ENCODE results near the gene INSYN1. TPM values are rescaled to one million over a fixed set of nuclear protein-coding genes. Genes with fewer than 3 reads are reported as not detected.
A peak's percentile ranks its signal among the peaks of the same experiment; 100 is the strongest.
"Not testable (repeated sequence)": the region's sequence is repeated elsewhere in the genome, so short reads cannot be mapped to it uniquely, and the experiment has no call there.

The INSYN1 gene
- total RNA-seq, 2 experiments from 2014 or later, result not detected

DNA sequence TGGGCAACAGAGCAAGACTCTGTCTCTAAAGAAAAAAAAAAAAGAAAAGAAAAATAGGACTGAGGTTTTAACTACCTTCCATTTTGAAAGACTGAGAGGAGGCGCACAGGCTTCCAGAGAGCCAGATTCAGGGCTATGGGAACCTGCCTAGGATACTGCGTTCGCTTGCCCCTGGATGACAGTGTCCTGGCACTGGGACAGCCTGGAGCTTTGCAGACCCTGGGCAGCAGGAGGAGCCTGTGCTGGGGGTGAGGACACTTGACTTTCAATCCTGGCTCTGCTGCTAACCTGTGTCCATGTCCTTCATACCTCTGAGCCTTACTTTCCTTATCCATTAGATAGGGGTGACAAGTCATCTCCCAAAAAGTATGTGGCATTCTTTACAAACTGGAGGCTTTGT lies 37.7 kb downstream of the INSYN1 start:
- no peak for DNase-seq
- CTCF ChIA-PET, result interaction anchor here (1.1 kb wide), 1 partner anchor 79 kb away, joined by 4 read pairs; no protein-coding TSS in a partner anchor
- no peak overlapping the region for H3K27ac Mint-ChIP-seq
- H3K4me1 Mint-ChIP-seq (ENCODE audit: low read depth), result no peaks in the 10 kb centered on the region
- H3K27me3 Mint-ChIP-seq (ENCODE audit: low read depth), result no peaks in the 10 kb centered on the region
- no peaks in the 10 kb centered on the region for H3K36me3 Mint-ChIP-seq (ENCODE audit: low read depth)
- H3K9me3 Mint-ChIP-seq, result no peaks in the 10 kb centered on the region
- intact Hi-C loops (cut with micrococcal nuclease), result no loop called here
- no peak overlapping the region for H3K4me3 Mint-ChIP-seq

DNA sequence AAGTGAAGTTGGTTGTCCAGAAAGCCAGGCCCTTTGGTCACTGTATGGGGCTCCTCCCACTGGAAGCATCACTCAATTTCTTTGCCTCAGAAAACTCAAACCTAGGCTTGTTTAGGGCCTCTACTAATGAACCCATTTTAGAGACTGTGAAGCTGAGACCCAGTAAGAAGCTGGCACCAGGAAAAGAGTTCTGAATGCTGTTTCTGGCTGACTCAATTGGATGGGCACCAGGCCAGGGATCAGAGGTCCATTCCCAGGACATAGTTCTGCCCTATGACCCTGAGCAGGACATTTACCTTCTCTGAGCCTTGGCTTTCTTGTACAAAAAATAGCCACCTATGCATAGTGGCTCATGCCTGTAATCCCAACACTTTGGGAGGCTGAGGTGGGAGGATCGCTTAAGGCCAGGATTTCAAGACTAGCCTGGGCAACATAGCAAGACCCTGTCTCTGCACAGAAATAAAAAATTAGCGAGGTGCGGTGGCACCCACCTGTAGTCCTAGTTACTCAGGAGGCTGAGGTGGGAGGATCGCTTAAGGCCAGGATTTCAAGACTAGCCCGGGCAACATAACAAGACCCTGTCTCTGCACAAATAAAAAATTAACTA lies 38.4 kb downstream of the INSYN1 start:
- H3K27me3 Mint-ChIP-seq (ENCODE audit: low read depth), result no peaks in the 10 kb centered on the region
- H3K27ac Mint-ChIP-seq, result no peak overlapping the region
- no peaks in the 10 kb centered on the region for H3K36me3 Mint-ChIP-seq (ENCODE audit: low read depth)
- CTCF ChIA-PET, result no interaction called here
- no peak overlapping the region for H3K4me3 Mint-ChIP-seq
- no peaks in the 10 kb centered on the region for H3K4me1 Mint-ChIP-seq (ENCODE audit: low read depth)
- no peak for DNase-seq
- intact Hi-C loops (cut with micrococcal nuclease), result no loop called here
- H3K9me3 Mint-ChIP-seq, result no peaks in the 10 kb centered on the region

DNA sequence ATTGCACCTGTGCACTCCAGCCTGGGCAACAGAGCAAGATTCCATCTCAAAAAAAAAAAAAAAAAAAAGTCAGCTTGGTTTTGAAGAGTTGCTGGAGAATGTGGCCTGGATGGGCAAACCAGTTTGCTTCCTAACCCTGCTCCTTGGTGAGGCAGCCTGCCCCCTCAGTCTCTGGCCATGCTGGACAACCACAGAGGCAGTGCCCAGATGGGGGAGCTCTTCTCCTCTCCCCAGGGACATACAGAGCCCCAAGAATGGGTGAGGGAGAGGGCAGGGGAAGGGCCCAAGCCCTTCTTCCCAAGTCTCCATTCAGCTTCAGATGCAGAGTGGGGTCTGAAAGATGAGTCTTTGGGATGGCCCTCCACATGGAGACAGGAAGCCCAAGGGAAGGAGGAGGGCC lies 41.0 kb downstream of the INSYN1 start:
- Mint-ChIP-seq H3K4me3 (no peak overlapping the region), H3K27ac (no peak overlapping the region), H3K27me3 (ENCODE audit: low read depth) (peaks cover 3% of the 10 kb centered on the region), H3K36me3 (ENCODE audit: low read depth) (no peaks in the 10 kb centered on the region), H3K9me3 (no peaks in the 10 kb centered on the region), H3K4me1 (ENCODE audit: low read depth) (no peaks in the 10 kb centered on the region)
- CTCF ChIA-PET, result interaction anchor here (0.7 kb wide), 2 partner anchors 10 to 35 kb away, joined by 4 to 6 read pairs; no protein-coding TSS in a partner anchor
- no peak for DNase-seq
- intact Hi-C loops (cut with micrococcal nuclease), result no loop called here

DNA sequence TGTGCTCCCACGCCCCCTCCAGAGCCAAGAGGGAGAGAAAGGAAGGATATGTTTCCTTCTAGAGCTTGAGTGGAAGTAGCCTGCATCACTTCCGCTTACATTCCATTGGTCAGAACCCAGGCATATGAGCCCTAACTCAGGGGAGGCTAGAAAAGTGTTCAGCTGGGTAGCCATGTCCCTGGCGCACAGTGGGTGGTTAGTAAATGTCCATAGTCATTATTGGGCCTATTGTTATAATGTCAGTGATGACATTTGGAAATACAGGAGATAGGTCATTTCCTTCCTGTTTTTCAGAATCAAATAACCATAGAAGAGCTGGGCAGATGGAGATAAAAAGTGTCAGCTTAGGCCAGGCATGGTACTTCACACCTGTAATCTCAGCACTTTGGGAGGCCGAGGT lies 41.6 kb downstream of the INSYN1 start:
- no peaks in the 10 kb centered on the region for H3K36me3 Mint-ChIP-seq (ENCODE audit: low read depth)
- DNase-seq, result no peak
- H3K4me3 Mint-ChIP-seq, result no peak overlapping the region
- intact Hi-C loops (cut with micrococcal nuclease), result no loop called here
- no peak overlapping the region for H3K27ac Mint-ChIP-seq
- H3K27me3 Mint-ChIP-seq (ENCODE audit: low read depth), result peaks cover 3% of the 10 kb centered on the region
- H3K4me1 Mint-ChIP-seq (ENCODE audit: low read depth), result no peaks in the 10 kb centered on the region
- H3K9me3 Mint-ChIP-seq, result no peaks in the 10 kb centered on the region
- CTCF ChIA-PET, result interaction anchor here (0.7 kb wide), 2 partner anchors 10 to 34 kb away, joined by 4 to 6 read pairs; no protein-coding TSS in a partner anchor

DNA sequence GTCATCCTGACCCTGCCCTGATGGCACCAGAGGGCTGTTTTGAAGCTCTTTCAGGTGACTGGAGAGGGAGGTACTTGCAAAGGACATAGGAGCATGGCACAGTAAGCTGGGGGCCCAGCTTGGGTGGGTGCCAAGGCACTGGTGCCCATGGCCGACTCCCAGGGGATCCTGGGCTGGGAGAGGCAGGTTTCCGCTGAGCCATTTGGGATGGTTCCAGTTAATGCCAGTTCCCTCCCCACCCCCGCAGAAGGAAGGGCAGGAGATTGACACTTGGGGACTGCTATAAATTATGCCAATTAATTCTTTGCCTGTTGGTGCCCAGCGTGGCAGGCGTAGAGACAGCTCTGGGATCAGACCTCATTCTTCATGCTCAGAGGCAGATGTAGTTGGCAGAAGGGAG lies 42.8 kb downstream of the INSYN1 start:
- intact Hi-C loops (cut with micrococcal nuclease), result no loop called here
- no peaks in the 10 kb centered on the region for H3K9me3 Mint-ChIP-seq
- CTCF ChIA-PET, result interaction anchor here (0.7 kb wide), 1 partner anchor 74 kb away, joined by 3 read pairs; no protein-coding TSS in a partner anchor
- no peaks in the 10 kb centered on the region for H3K4me1 Mint-ChIP-seq (ENCODE audit: low read depth)
- no peak overlapping the region for H3K27ac Mint-ChIP-seq
- H3K27me3 Mint-ChIP-seq (ENCODE audit: low read depth), result peaks cover 3% of the 10 kb centered on the region
- no peaks in the 10 kb centered on the region for H3K36me3 Mint-ChIP-seq (ENCODE audit: low read depth)
- no peak overlapping the region for H3K4me3 Mint-ChIP-seq
- DNase-seq, result no peak

DNA sequence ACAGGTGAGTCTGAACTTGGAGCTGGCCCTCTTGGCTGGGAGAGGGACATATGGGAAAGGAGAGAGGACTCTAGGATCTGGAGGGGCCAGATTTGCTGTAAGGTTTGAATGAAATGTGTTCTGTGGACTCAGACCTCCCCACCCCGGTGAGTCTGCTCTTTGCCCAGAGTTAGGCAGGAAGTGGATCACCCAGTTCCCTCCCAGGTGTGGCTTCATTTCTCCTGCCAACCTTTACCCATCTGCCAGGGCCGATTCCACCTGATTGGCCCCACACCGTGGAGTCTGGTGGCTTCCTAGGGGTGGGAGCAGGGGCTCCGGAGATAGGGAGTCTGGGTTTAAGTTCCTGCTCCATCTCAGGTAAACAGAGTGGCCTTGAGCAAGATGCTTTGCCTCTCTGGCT lies 43.5 kb downstream of the INSYN1 start:
- DNase-seq, result no peak
- no peak overlapping the region for H3K4me3 Mint-ChIP-seq
- H3K27ac Mint-ChIP-seq, result no peak overlapping the region
- H3K4me1 Mint-ChIP-seq (ENCODE audit: low read depth), result no peaks in the 10 kb centered on the region
- intact Hi-C loops (cut with micrococcal nuclease), result no loop called here
- CTCF ChIA-PET, result no interaction called here
- no peaks in the 10 kb centered on the region for H3K9me3 Mint-ChIP-seq
- H3K36me3 Mint-ChIP-seq (ENCODE audit: low read depth), result no peaks in the 10 kb centered on the region
- peaks cover 4% of the 10 kb centered on the region for H3K27me3 Mint-ChIP-seq (ENCODE audit: low read depth)

DNA sequence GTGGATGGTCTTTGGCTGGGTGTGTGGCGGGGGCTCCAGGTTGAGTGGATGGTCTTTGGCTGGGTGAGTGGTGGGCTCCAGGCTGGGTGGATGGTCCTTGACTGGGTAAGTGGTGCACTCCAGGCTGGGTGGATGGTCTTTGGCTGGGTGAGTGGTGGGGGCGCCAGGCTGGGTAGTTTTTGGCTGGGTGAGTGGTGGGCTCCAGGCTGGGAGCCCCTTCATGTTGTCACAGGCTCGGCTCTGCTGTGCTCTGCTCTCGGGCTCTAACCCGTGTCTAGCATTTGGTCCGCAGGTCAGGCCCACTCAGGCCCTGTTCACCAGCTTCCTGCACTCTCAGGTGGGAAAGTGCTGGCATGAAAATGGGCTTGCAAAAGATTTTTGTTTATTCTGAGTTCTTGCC lies 43.9 kb downstream of the INSYN1 start:
- Mint-ChIP-seq H3K36me3 (ENCODE audit: low read depth) (no peaks in the 10 kb centered on the region), H3K4me3 (no peak overlapping the region), H3K9me3 (no peaks in the 10 kb centered on the region), H3K4me1 (ENCODE audit: low read depth) (no peaks in the 10 kb centered on the region), H3K27ac (no peak overlapping the region), H3K27me3 (ENCODE audit: low read depth) (peaks cover 4% of the 10 kb centered on the region)
- CTCF ChIA-PET, result no interaction called here
- DNase-seq, result no peak
- intact Hi-C loops (cut with micrococcal nuclease), result no loop called here

DNA sequence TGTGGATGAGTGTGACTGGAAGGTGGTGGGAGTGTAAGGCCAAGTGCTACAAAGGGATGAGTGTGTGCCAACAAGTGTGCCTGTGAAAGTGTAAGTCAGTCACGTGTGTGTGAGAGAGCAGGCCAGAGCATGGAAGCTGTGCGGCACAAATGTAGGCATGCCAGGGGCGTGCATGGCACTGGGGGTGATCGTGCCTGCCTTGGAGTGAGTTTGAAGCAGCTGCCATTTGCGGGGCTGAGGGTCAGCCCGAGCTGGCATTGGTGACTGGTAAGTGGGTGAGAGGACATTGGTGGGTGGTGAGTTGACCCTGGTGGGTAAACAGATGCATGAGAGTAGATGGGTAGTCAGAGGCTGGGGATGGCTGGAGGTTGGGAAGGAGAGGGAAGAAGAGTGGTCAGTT lies 44.5 kb downstream of the INSYN1 start:
- H3K4me3 Mint-ChIP-seq, result no peak overlapping the region
- H3K36me3 Mint-ChIP-seq (ENCODE audit: low read depth), result no peaks in the 10 kb centered on the region
- DNase-seq, result no peak
- no peaks in the 10 kb centered on the region for H3K9me3 Mint-ChIP-seq
- CTCF ChIA-PET, result no interaction called here
- intact Hi-C loops (cut with micrococcal nuclease), result no loop called here
- no peaks in the 10 kb centered on the region for H3K4me1 Mint-ChIP-seq (ENCODE audit: low read depth)
- no peak overlapping the region for H3K27ac Mint-ChIP-seq
- H3K27me3 Mint-ChIP-seq (ENCODE audit: low read depth), result peaks cover 4% of the 10 kb centered on the region

DNA sequence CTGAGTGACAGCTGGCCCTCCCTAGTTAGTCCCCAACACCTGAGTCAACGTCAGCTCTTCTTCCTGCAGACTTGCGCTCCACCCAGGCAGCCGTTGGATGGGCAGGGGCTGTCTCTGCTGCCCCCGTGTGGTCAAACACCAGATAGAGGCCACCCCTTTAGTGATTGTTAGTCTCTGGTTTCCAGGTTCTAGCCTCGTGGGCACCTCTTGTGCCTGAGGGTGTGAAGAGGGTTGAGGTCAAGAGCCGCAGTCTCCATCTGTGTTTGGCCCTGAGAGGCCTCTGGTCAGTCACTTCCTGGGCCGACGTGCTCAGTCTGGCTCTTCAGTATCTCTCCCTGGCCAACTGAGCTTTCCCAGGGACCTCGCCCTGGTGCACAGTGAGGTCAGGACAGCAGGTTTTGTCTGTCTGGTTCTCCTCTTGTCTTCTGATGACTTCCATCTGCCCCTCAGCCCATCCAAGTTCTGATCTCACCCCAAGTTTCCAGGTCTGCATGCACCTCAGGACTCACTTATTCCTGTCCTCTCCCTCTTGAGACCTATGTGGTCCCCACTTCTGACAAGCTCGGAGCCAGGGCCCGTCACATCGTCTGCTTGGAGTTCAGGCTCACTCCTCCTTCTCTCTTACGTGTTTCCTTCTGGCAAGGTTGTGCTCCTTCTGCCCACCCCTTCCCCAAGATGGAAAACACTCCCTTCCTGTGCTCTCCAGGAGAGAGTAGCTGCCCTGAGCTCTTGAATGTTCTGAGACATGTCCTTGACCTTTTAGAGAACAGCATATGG lies 48.1 kb downstream of the INSYN1 start:
- intact Hi-C loops (cut with micrococcal nuclease), result loop anchor here (1.0 to 2.0 kb wide), 2 partner anchors 69 to 76 kb away; no protein-coding TSS in a partner anchor
- Mint-ChIP-seq H3K36me3 (ENCODE audit: low read depth) (no peaks in the 10 kb centered on the region), H3K27me3 (ENCODE audit: low read depth) (peaks cover 11% of the 10 kb centered on the region), H3K4me3 (no peak overlapping the region), H3K9me3 (no peaks in the 10 kb centered on the region), H3K4me1 (ENCODE audit: low read depth) (peaks cover 2% of the 10 kb centered on the region), H3K27ac (no peak overlapping the region)
- CTCF ChIA-PET, result interaction anchor here (0.6 to 12.5 kb wide), 29 partner anchors 10 to 580 kb away, joined by 3 to 414 read pairs (median 4); partner anchors contain the start of gene NPTN
- peak; percentile 82 for DNase-seq

DNA sequence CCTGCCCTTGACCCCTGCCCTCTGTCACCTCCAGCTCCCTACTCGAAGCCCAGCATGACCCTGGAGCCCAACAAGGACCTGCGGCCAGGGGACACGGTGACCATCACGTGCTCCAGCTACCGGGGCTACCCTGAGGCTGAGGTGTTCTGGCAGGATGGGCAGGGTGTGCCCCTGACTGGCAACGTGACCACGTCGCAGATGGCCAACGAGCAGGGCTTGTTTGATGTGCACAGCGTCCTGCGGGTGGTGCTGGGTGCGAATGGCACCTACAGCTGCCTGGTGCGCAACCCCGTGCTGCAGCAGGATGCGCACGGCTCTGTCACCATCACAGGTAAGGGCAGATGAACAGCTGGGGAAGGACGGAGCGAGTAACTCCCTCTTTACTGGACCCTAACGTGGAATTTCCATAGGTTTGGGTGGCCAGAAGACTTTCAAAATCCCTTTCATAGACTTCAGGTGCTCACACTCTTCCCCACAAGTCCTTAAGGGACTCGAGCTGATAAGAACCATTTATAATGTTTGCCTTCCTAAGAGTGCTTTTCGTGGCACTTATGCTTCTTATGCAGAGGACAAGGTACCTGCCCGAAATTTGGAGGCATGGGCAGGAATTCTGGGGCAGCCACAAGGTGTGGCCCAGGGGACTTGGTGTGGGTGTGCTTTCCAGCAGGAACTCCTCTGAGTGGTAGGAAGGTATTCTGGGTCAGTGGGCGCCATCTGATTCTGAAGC lies 48.8 kb downstream of the INSYN1 start:
- not testable (repeated sequence) for H3K4me1 Mint-ChIP-seq (ENCODE audit: low read depth); H3K4me3 Mint-ChIP-seq; H3K36me3 Mint-ChIP-seq (ENCODE audit: low read depth)

DNA sequence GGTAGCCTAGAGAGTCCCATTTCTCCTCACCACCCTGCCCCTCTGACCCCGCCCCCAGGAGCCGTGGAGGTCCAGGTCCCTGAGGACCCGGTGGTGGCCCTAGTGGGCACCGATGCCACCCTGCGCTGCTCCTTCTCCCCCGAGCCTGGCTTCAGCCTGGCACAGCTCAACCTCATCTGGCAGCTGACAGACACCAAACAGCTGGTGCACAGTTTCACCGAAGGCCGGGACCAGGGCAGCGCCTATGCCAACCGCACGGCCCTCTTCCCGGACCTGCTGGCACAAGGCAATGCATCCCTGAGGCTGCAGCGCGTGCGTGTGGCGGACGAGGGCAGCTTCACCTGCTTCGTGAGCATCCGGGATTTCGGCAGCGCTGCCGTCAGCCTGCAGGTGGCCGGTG lies 49.5 kb downstream of the INSYN1 start:
- H3K4me1 Mint-ChIP-seq (ENCODE audit: low read depth); H3K27ac Mint-ChIP-seq; H3K4me3 Mint-ChIP-seq; intact Hi-C loops (cut with micrococcal nuclease); DNase-seq; H3K9me3 Mint-ChIP-seq; H3K36me3 Mint-ChIP-seq (ENCODE audit: low read depth): not testable (repeated sequence)
- CTCF ChIA-PET, result interaction anchor here (1.2 to 12.5 kb wide), 4 partner anchors 25 to 146 kb away, joined by 5 to 414 read pairs (median 21); partner anchors contain the start of gene NPTN
- H3K27me3 Mint-ChIP-seq (ENCODE audit: low read depth), result peaks cover 23% of the 10 kb centered on the region

More for the DNA sequence above, 48.8 kb downstream of the INSYN1 start:
- peaks cover 19% of the 10 kb centered on the region for H3K27me3 Mint-ChIP-seq (ENCODE audit: low read depth)
- intact Hi-C loops (cut with micrococcal nuclease), result loop anchor here (2.0 kb wide), 1 partner anchor 76 kb away; no protein-coding TSS in a partner anchor
- not testable (repeated sequence) for H3K27ac Mint-ChIP-seq, H3K9me3 Mint-ChIP-seq, DNase-seq
- CTCF ChIA-PET, result interaction anchor here (1.2 to 12.5 kb wide), 16 partner anchors 9 to 288 kb away, joined by 3 to 414 read pairs (median 6); partner anchors contain the start of gene NPTN

Measured in activated naive CD4-positive, alpha-beta T cell treated with anti-CD3 and anti-CD28 coated beads for 36 hours (primary cell).